Gastrocnemius medialis (tissue), 4 donors: ENCODE results near the gene PDCD1.

ENCODE experiments used
- POLR2A ChIP-seq, 2 donors: fragments of 450-650 bp; IDR thresholded peaks; one replicate each; pipeline ENCODE4 v1.6.1; 2017; ENCODE audit warnings: antibody characterized with exemption in 2 of 2, mild to moderate bottlenecking in 2 of 2, moderate library complexity in 2 of 2
- TF ChIP-seq, protein P1 (sequence below), 5 experiments: fragments of 450-650 bp in 3 of 5; fragments of 200-600 bp in 2 of 5; sonication (generic) in 2 of 5; IDR thresholded peaks in 4 of 5; conservative IDR thresholded peaks in 1 of 5; 1 replicate in 4 of 5; 2 replicates in 1 of 5; pipeline ENCODE4 v1.5.1; 2016 to 2019; ENCODE audit warnings: antibody characterized with exemption in 5 of 5, mild to moderate bottlenecking in 3 of 5, moderate library complexity in 3 of 5

DNA sequence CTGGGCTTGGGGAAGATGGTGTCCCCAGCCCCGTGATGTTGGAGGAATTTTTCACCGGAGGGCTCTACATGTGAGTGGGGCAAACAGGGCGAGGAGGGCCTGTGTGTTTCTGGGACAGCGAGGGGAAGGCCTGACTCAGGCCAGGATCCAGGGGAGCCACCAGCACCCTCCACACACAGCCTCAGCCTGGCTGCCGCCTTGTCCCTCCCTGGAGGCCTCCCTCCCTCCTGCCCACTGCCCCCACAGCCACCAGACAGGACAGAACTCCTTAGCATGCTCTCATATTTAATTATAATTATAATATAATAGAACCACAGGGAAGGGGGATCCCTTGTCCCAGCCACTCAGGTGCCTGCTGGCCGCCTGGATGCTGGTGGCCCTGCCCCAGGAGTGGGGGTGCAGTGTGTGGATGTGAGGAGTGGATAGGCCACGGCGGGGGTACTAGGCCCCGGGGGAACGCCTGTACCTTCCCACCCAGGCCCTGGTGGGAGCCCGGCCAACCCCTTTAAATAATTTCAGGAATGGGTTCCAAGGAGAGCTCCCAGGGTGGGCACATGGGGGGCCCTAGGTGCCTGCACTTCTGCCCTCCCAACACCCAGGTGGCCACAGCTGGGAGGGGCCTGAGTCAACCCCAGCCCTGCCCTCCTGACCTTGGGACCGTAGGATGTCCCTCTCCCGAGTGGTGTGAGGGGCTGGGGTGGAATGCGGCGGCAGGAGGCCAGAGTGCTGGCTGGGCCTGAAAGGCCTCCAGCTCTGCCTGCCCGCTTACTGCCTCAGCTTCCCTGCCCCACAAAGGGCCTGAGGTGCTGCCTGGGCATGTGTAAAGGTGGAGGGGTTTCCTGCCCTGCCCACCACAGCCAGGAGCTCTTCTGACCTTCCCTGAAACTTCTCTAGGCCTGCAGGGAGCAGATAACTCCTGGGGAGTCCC is 8.8 kb downstream of the PDCD1 start:
- TF ChIP-seq POLR2A (IDR thresholded peaks at IDR 0.05) = no peak
- TF ChIP-seq, protein P1, sequence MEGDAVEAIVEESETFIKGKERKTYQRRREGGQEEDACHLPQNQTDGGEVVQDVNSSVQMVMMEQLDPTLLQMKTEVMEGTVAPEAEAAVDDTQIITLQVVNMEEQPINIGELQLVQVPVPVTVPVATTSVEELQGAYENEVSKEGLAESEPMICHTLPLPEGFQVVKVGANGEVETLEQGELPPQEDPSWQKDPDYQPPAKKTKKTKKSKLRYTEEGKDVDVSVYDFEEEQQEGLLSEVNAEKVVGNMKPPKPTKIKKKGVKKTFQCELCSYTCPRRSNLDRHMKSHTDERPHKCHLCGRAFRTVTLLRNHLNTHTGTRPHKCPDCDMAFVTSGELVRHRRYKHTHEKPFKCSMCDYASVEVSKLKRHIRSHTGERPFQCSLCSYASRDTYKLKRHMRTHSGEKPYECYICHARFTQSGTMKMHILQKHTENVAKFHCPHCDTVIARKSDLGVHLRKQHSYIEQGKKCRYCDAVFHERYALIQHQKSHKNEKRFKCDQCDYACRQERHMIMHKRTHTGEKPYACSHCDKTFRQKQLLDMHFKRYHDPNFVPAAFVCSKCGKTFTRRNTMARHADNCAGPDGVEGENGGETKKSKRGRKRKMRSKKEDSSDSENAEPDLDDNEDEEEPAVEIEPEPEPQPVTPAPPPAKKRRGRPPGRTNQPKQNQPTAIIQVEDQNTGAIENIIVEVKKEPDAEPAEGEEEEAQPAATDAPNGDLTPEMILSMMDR (IDR thresholded peaks at IDR 0.05 in 4 of 5, conservative IDR thresholded peaks at IDR 0.05 in 1 of 5) = no peak
